GM12865 (cell line): ENCODE measurements around the gene WDFY4.

Source experiments
- DNase-seq: peaks from one replicate; pipeline ENCODE4 v3.0.0; 2010; ENCODE audit warnings: low read depth
- H3K4me3 ChIP-seq: 2 replicates; pipeline ENCODE4 v1.5.1; 2011; ENCODE audit warnings: mild to moderate bottlenecking, low read depth, low read length, control low read depth
- CTCF ChIP-seq: IDR thresholded peaks from 2 replicates; pipeline ENCODE4 v1.5.1; 2011; ENCODE audit warnings: low read length, control low read depth, low read depth, inconsistent platforms; ENCODE audit not compliant: insufficient read depth; ENCODE audit errors: missing control alignments

WDFY4 gene

GRCh38 chr10:48883701-48884100 lies 199.0 kb downstream of the WDFY4 start:
- no peak for DNase-seq

GRCh38 chr10:48884179-48885045 lies 199.7 kb downstream of the WDFY4 start:
- H3K4me3 ChIP-seq = no peak overlapping the region
- no peak for DNase-seq
- no peak for TF ChIP-seq CTCF

More at GRCh38 chr10:48883701-48884100, 199.0 kb downstream of the WDFY4 start:
- no peak overlapping the region for H3K4me3 ChIP-seq
- no peak for TF ChIP-seq CTCF

- TF ChIP-seq CTCF = no peak
- H3K4me3 ChIP-seq = no peak overlapping the region
- DNase-seq = no peak
Observed at GRCh38 chr10:48885376-48885775, 200.7 kb downstream of the WDFY4 start.

- no peak overlapping the region for H3K4me3 ChIP-seq
- DNase-seq = no peak
- no peak for TF ChIP-seq CTCF
Observed at GRCh38 chr10:48887982-48888381, 203.3 kb downstream of the WDFY4 start.

GRCh38 chr10:48890888-48891850 lies 206.5 kb downstream of the WDFY4 start:
- no peak for TF ChIP-seq CTCF
- DNase-seq = no peak
- H3K4me3 ChIP-seq = no peak overlapping the region

- DNase-seq = no peak
- no peak overlapping the region for H3K4me3 ChIP-seq
- TF ChIP-seq CTCF = no peak
Observed at GRCh38 chr10:48894911-48895802, 210.5 kb downstream of the WDFY4 start.
